Lower leg skin (tissue), 4 donors: ENCODE results near the gene CORIN. TPM values are rescaled to one million over a fixed set of nuclear protein-coding genes. Genes with fewer than 3 reads are reported as not detected.

Source experiments
- DNase-seq, 2 donors: peaks; one replicate each; pipeline ENCODE4 v3.0.0-alpha.2; 2019; ENCODE audit warnings: low spot score in 2 of 2
- H3K4me3 ChIP-seq: fragments of 200-600 bp; sonication (generic); 2 replicates; pipeline ENCODE4 v1.5.1; 2017; ENCODE audit warnings: mild to moderate bottlenecking, low read depth; ENCODE audit not compliant: poor library complexity, severe bottlenecking
- CTCF ChIP-seq, 3 donors: fragments of 450-650 bp; IDR thresholded peaks; one replicate each; pipeline ENCODE4 v1.5.1; 2016; ENCODE audit warnings: antibody characterized with exemption in 3 of 3, mild to moderate bottlenecking in 3 of 3, moderate library complexity in 2 of 3
- POLR2A ChIP-seq, 2 donors: fragments of 450-650 bp; IDR thresholded peaks; one replicate each; pipeline ENCODE4 v1.6.1; 2016 to 2017; ENCODE audit warnings: antibody characterized with exemption in 2 of 2, mild to moderate bottlenecking in 1 of 2, moderate library complexity in 1 of 2
- WGBS, 2 donors: methylation state at CpG; one replicate each; pipeline ENCODE4 v1.1.5; 2018; 5-methylcytosine and 5-hydroxymethylcytosine counted together
- intact Hi-C: fragments of 100-400 bp; cut with DNase I; formaldehyde crosslinking; loops from one replicate; pipeline ENCODE4 v1.15.0; 2023; ENCODE audit warnings: low total_unique reads
- total RNA-seq, 4 donors: library from RNA; depleted of rRNA; stranded (reverse); fragments of >200 nt; gene quantifications; one replicate each; pipeline ENCODE4 v1.1.0, GENCODE V29; 2016

CORIN gene
- total RNA-seq, 4 donors from 2014 or later, result 0.15 to 17.6 (median 1.7) TPM

DNA sequence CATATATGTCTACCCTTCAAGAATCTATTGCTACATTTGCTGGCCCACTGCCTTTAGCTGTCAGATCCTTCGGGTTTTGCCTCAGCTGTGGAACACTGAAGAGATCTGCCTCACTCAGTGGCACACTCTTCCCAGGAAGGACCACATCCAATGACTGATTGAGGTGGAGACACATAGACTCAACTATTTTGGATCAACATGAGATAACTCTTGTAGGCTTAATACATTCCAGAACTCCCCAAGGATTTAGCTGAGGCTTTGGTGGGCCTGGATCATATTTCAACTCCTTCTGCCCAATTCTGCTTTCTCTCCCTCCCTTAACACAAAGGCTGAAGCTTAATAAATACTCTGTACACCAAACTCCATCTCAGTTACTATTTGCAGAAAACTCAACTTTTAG is 100.5 kb downstream of the CORIN start:
- intact Hi-C loops, result no loop called here
- no peak for DNase-seq
- TF ChIP-seq CTCF (IDR thresholded peaks at IDR 0.05), result no peak
- no peak for TF ChIP-seq POLR2A (IDR thresholded peaks at IDR 0.05)
- 65 to 73% methylated on average over 1 of the region's 1 CpG for WGBS, 2 donors
- H3K4me3 ChIP-seq, result no peak overlapping the region

DNA sequence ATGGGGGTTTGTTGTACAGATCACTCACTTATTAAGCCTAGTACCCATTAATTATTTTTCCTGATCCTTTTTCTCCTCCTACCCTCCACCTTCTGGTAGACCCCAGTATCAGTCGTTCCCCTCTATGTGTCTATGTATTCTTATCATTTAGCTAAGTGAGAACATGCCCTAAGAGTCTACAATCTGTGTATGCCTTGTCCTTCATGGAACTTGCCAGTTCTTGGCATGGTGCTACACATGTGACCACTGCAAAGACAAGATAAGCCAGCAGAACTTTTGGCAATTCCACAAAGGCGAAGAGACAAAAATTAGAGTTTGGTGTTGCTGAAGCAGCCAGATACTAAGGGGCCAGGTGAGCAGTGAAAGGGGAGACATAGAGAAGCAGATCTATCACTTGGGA is 101.3 kb downstream of the CORIN start:
- H3K4me3 ChIP-seq, result no peak overlapping the region
- WGBS, 2 donors, result 81 to 83% methylated on average over 2 of the region's 2 CpGs
- no peak for DNase-seq
- no peak for TF ChIP-seq POLR2A (IDR thresholded peaks at IDR 0.05)
- no peak for TF ChIP-seq CTCF (IDR thresholded peaks at IDR 0.05)
- intact Hi-C loops, result no loop called here

- intact Hi-C loops, result no loop called here
- DNase-seq, result no peak
- 26 to 40% methylated on average over 1 of the region's 1 CpG for whole genome bisulfite sequencing, 2 donors
- no peak overlapping the region for H3K4me3 ChIP-seq
- TF ChIP-seq CTCF (IDR thresholded peaks at IDR 0.05) (no peak), POLR2A (IDR thresholded peaks at IDR 0.05) (no peak)
These were observed 101.7 kb downstream of the CORIN start for GRCh38 chr4:47736146-47736545.

DNA sequence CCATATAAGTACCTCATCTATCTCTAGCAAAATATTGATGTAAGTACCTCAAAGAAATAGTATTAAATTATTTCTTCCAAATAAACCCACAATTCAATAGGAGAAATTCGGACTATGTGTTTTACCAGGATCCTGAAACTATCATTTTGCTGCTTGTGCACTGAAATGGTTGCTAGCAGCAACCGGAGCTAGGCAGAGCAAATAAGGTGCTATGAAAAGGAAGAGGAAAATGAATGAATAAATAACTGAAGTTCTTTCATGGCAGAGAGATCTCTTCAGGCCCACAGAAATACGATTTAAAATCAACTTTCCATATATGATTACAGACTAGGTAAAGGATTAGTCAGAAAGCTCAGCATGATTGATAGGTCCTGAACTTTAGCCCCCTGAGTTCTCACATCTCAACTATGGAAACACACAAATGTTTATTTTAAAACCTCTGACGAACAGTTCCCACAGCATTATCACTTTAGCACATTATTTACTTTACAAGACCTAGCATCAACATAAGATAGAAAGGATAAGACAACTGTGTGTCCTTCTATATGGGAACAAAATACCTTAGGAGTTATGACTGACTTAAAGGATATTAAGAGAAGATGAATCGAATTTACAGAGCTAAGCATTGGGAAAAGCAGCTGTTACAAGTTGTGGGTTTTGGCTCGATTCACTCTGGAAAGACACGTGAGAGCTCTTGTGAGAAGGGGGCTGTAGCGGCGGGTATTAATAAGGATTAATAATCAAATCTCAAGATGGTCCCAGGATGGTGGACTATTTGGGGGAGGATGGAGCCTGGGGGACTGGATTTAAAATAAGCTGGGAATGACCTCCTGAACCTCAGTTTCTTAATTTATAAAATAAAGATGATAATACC is 104.3 kb downstream of the CORIN start:
- DNase-seq, result no peak
- WGBS, 2 donors, result 74 to 84% methylated on average over 9 of the region's 9 CpGs
- intact Hi-C loops, result no loop called here

GRCh38 chr4:47731182-47731581 is 106.7 kb downstream of the CORIN start:
- no peak for DNase-seq
- intact Hi-C loops, result no loop called here
- H3K4me3 ChIP-seq, result no peak overlapping the region
- TF ChIP-seq CTCF (IDR thresholded peaks at IDR 0.05) (no peak), POLR2A (IDR thresholded peaks at IDR 0.05) (no peak)
- 77 to 86% methylated on average over 3 of the region's 3 CpGs for WGBS, 2 donors

More for the DNA sequence above, 104.3 kb downstream of the CORIN start:
- no peak for TF ChIP-seq POLR2A (IDR thresholded peaks at IDR 0.05)
- no peak for TF ChIP-seq CTCF (IDR thresholded peaks at IDR 0.05)
- no peak overlapping the region for H3K4me3 ChIP-seq
